ENCODE measurements around the gene AUTS2.

Gene AUTS2

DNA sequence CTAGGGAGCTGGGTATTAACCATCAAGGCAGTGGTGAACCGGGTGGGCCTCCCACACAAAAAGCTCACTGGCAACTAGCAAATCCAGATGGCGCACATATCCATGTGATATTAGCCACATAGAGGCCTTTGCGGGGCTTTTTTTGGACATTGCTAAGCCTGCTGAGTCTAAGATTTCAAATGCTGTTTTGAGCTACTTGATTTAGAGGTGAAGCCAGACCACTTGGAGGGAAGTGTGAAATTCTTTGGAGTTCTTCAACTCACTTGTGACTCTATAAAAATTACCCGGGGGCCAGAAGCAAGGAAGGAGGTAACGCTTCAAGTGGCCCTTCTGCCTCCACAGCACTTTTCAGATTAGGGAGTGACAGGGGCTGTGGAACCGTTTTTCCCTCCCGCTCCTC, 913.9 kb downstream of the AUTS2 start:
- Histone ChIP-seq H3K9me2 (replicated peaks; ENCODE audit: insufficient read depth, low read length) (no peaks in the 10 kb centered on the region; the same call in 1 of the 2 replicates), H3K9me3 (ENCODE audit: insufficient read depth, low read length) (no peaks in the 10 kb centered on the region), H3F3A (ENCODE audit: insufficient read depth) (no peaks in the 10 kb centered on the region), H3K9ac (ENCODE audit: low read length) (no peak overlapping the region), H3K79me2 (ENCODE audit: insufficient read depth, low read length) (no peaks in the 10 kb centered on the region), H4K20me1 (ENCODE audit: low read depth, low read length) (no peaks in the 10 kb centered on the region), H3K36me3 (ENCODE audit: low read length) (no peaks in the 10 kb centered on the region), H2AFZ (ENCODE audit: low read depth, low read length, severe bottlenecking) (no peak overlapping the region), H3K27ac (ENCODE audit: low read depth, low read length) (no peak overlapping the region), H3K4me3 (ENCODE audit: insufficient read depth, low read length, poor library complexity, severe bottlenecking) (no peak overlapping the region), H3K4me2 (ENCODE audit: low read depth, low read length, poor library complexity, severe bottlenecking) (no peak overlapping the region), H3K27me3 (ENCODE audit: low read length) (no peaks in the 10 kb centered on the region)
- TF ChIP-seq EZH2phosphoT487 (conservative IDR thresholded peaks at IDR 0.05; ENCODE audit: low read length) = no peak
- TF ChIP-seq, protein P1, sequence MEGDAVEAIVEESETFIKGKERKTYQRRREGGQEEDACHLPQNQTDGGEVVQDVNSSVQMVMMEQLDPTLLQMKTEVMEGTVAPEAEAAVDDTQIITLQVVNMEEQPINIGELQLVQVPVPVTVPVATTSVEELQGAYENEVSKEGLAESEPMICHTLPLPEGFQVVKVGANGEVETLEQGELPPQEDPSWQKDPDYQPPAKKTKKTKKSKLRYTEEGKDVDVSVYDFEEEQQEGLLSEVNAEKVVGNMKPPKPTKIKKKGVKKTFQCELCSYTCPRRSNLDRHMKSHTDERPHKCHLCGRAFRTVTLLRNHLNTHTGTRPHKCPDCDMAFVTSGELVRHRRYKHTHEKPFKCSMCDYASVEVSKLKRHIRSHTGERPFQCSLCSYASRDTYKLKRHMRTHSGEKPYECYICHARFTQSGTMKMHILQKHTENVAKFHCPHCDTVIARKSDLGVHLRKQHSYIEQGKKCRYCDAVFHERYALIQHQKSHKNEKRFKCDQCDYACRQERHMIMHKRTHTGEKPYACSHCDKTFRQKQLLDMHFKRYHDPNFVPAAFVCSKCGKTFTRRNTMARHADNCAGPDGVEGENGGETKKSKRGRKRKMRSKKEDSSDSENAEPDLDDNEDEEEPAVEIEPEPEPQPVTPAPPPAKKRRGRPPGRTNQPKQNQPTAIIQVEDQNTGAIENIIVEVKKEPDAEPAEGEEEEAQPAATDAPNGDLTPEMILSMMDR (IDR thresholded peaks at IDR 0.05; ENCODE audit: insufficient read depth, low read length, poor library complexity, severe bottlenecking) = no peak

DNA sequence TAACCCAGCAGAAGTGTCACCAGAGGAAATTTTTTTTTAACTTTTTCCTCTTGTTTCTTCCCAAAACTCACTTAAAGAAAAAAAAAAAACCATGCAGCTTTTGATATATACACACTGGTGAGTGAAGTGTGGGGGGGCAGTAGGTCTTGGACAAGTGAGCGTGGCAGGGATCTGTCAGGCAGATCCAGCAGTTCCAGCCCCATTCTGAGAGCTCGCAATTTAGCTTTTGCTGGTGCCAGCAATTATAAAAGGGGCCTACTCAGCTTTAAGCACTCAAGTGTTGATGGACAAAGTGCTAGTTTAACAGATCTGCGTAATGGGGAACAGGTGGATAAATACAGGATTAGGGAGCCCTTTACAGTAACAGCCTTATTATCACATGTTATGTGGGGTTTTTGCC, 914.5 kb downstream of the AUTS2 start:
- H3K27me3 ChIP-seq (ENCODE audit: low read length) = no peaks in the 10 kb centered on the region
- H3K36me3 ChIP-seq (ENCODE audit: low read length) = no peaks in the 10 kb centered on the region
- TF ChIP-seq EZH2phosphoT487 (conservative IDR thresholded peaks at IDR 0.05; ENCODE audit: low read length) = no peak
- TF ChIP-seq, protein P1 (IDR thresholded peaks at IDR 0.05; ENCODE audit: insufficient read depth, low read length, poor library complexity, severe bottlenecking) = no peak
- no peak overlapping the region for H3K4me2 ChIP-seq (ENCODE audit: low read depth, low read length, poor library complexity, severe bottlenecking)
- no peaks in the 10 kb centered on the region; the same call in 1 of the 2 replicates for H3K9me2 ChIP-seq (replicated peaks; ENCODE audit: insufficient read depth, low read length)
- H3K4me3 ChIP-seq (ENCODE audit: insufficient read depth, low read length, poor library complexity, severe bottlenecking) = no peak overlapping the region
- no peak overlapping the region for H3K9ac ChIP-seq (ENCODE audit: low read length)
- H3F3A ChIP-seq (ENCODE audit: insufficient read depth) = no peaks in the 10 kb centered on the region
- no peak overlapping the region for H3K27ac ChIP-seq (ENCODE audit: low read depth, low read length)
- H4K20me1 ChIP-seq (ENCODE audit: low read depth, low read length) = no peaks in the 10 kb centered on the region
- no peak overlapping the region for H2AFZ ChIP-seq (ENCODE audit: low read depth, low read length, severe bottlenecking)
- H3K9me3 ChIP-seq (ENCODE audit: insufficient read depth, low read length) = no peaks in the 10 kb centered on the region
- no peaks in the 10 kb centered on the region for H3K79me2 ChIP-seq (ENCODE audit: insufficient read depth, low read length)

DNA sequence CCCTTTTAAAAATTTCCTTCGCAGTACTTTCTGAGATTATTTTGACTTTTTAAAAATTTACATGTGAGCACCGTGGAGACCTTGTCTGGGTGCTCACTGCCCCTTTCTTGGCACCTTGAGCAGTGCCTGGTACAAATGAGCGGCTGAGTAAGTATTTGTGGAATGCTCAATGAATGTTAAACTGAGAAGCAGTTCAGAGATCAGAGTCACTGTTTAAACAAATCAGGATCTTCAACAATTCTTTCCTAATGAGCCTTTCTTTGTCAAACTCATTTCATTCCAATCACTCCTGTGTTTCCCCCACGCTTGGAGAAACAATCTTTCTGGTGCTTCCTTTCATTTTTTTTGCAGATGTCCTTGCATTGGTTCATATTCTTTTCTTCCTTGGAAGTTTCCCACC, 922.3 kb downstream of the AUTS2 start:
- no peak for TF ChIP-seq EZH2phosphoT487 (conservative IDR thresholded peaks at IDR 0.05; ENCODE audit: low read length)
- TF ChIP-seq, protein P1 (IDR thresholded peaks at IDR 0.05; ENCODE audit: insufficient read depth, low read length, poor library complexity, severe bottlenecking) = no peak
- Histone ChIP-seq H3K9ac (ENCODE audit: low read length) (no peak overlapping the region), H3K9me3 (ENCODE audit: insufficient read depth, low read length) (no peaks in the 10 kb centered on the region), H3K27me3 (ENCODE audit: low read length) (no peaks in the 10 kb centered on the region), H3K36me3 (ENCODE audit: low read length) (no peaks in the 10 kb centered on the region), H4K20me1 (ENCODE audit: low read depth, low read length) (no peaks in the 10 kb centered on the region), H3K27ac (ENCODE audit: low read depth, low read length) (no peak overlapping the region), H3K4me3 (ENCODE audit: insufficient read depth, low read length, poor library complexity, severe bottlenecking) (no peak overlapping the region), H3K4me2 (ENCODE audit: low read depth, low read length, poor library complexity, severe bottlenecking) (no peak overlapping the region), H2AFZ (ENCODE audit: low read depth, low read length, severe bottlenecking) (no peak overlapping the region), H3F3A (ENCODE audit: insufficient read depth) (no peaks in the 10 kb centered on the region), H3K79me2 (ENCODE audit: insufficient read depth, low read length) (no peaks in the 10 kb centered on the region), H3K9me2 (replicated peaks; ENCODE audit: insufficient read depth, low read length) (no peaks in the 10 kb centered on the region; the same call in 1 of the 2 replicates)

All from SU-DHL-6 (cell line).